ENCODE data around the gene IL6ST. TPM values are rescaled to one million over a fixed set of nuclear protein-coding genes. Genes with fewer than 3 reads are reported as not detected.
"Not testable (repeated sequence)": the region's sequence is repeated elsewhere in the genome, so short reads cannot be mapped to it uniquely, and the experiment has no call there.

The IL6ST gene
- total and polyA plus RNA-seq, 4 donors, result 51.3 to 438 (median 109) TPM

- no peak for DNase-seq (ENCODE audit: low spot score)
- Histone ChIP-seq H3K27ac (ENCODE audit: low read depth in 1 of 2, low read length in 2 of 2) (no peak overlapping the region), H3K4me1 (ENCODE audit: control insufficient read depth in 4 of 4, insufficient read depth in 4 of 4, low read length in 3 of 4) (peaks cover 0 to 7% (median 2%) of the 10 kb centered on the region in 4 donors), H3K36me3 (ENCODE audit: control insufficient read depth in 4 of 4, insufficient read depth in 3 of 4, low read depth in 1 of 4, low read length in 3 of 4) (no peaks in the 10 kb centered on the region), H3K4me3 (ENCODE audit: low read depth in 1 of 3, low read length in 3 of 3) (no peak overlapping the region), H3K27me3 (ENCODE audit: control insufficient read depth in 4 of 4, insufficient read depth in 4 of 4, low read length in 3 of 4) (no peaks in the 10 kb centered on the region), H3K9me3 (ENCODE audit: control insufficient read depth in 4 of 4, low read length in 3 of 4) (no peaks in the 10 kb centered on the region), H3K9ac (ENCODE audit: low read depth in 1 of 2, low read length in 2 of 2) (no peak overlapping the region)
- WGBS, result 100% methylated on average over 2 of the region's 2 CpGs
- TF ChIP-seq HNF4A (conservative IDR thresholded peaks at IDR 0.05), result no peak
- TF ChIP-seq NR2F2 (IDR thresholded peaks at IDR 0.05), result no peak
- TF ChIP-seq JUND (IDR thresholded peaks at IDR 0.05), result no peak
- TF ChIP-seq RXRA (IDR thresholded peaks at IDR 0.05), result no peak
- no peak for TF ChIP-seq TAF1 (conservative IDR thresholded peaks at IDR 0.05)
- TF ChIP-seq FOXA2 (IDR thresholded peaks at IDR 0.05), result no peak
- no peak for TF ChIP-seq GABPA (IDR thresholded peaks at IDR 0.05 in 1 of 2, conservative IDR thresholded peaks at IDR 0.05 in 1 of 2)
- TF ChIP-seq YY1 (IDR thresholded peaks at IDR 0.05), result no peak
- no peak for TF ChIP-seq HNF4G (IDR thresholded peaks at IDR 0.05)
- TF ChIP-seq SP1 (IDR thresholded peaks at IDR 0.05), result no peak
- TF ChIP-seq MAX (IDR thresholded peaks at IDR 0.05), result no peak
- TF ChIP-seq REST (IDR thresholded peaks at IDR 0.05), result no peak
- TF ChIP-seq ATF3 (IDR thresholded peaks at IDR 0.05), result no peak
Measured at GRCh38 chr5:56002303-56002702, 7.5 kb upstream of the IL6ST start.

- 93% methylated on average over 5 of the region's 5 CpGs for WGBS
- not testable (repeated sequence) for H3K27ac ChIP-seq (ENCODE audit: low read depth in 1 of 2, low read length in 2 of 2); H3K4me3 ChIP-seq (ENCODE audit: low read depth in 1 of 3, low read length in 3 of 3); H3K36me3 ChIP-seq (ENCODE audit: control insufficient read depth in 4 of 4, insufficient read depth in 3 of 4, low read depth in 1 of 4, low read length in 3 of 4); DNase-seq (ENCODE audit: low spot score); H3K9ac ChIP-seq (ENCODE audit: low read depth in 1 of 2, low read length in 2 of 2); H3K9me3 ChIP-seq (ENCODE audit: control insufficient read depth in 4 of 4, low read length in 3 of 4); H3K27me3 ChIP-seq (ENCODE audit: control insufficient read depth in 4 of 4, insufficient read depth in 4 of 4, low read length in 3 of 4)
- peaks cover 0 to 17% (median 3%) of the 10 kb centered on the region in 4 donors for H3K4me1 ChIP-seq (ENCODE audit: control insufficient read depth in 4 of 4, insufficient read depth in 4 of 4, low read length in 3 of 4)
Measured at GRCh38 chr5:56000221-56000620, 5.5 kb upstream of the IL6ST start.

- Histone ChIP-seq H3K4me3 (ENCODE audit: low read depth in 1 of 3, low read length in 3 of 3) (no peak overlapping the region), H3K4me1 (ENCODE audit: control insufficient read depth in 4 of 4, insufficient read depth in 4 of 4, low read length in 3 of 4) (peaks cover 0 to 17% (median 3%) of the 10 kb centered on the region in 4 donors), H3K27me3 (ENCODE audit: control insufficient read depth in 4 of 4, insufficient read depth in 4 of 4, low read length in 3 of 4) (no peaks in the 10 kb centered on the region), H3K36me3 (ENCODE audit: control insufficient read depth in 4 of 4, insufficient read depth in 3 of 4, low read depth in 1 of 4, low read length in 3 of 4) (no peaks in the 10 kb centered on the region), H3K27ac (ENCODE audit: low read depth in 1 of 2, low read length in 2 of 2) (no peak overlapping the region), H3K9ac (ENCODE audit: low read depth in 1 of 2, low read length in 2 of 2) (no peak overlapping the region), H3K9me3 (ENCODE audit: control insufficient read depth in 4 of 4, low read length in 3 of 4) (no peaks in the 10 kb centered on the region)
- WGBS, result 86% methylated on average over 6 of the region's 6 CpGs
- no peak for DNase-seq (ENCODE audit: low spot score)
- TF ChIP-seq RAD21 (IDR thresholded peaks at IDR 0.05) (no peak), ATF3 (IDR thresholded peaks at IDR 0.05) (no peak), JUND (IDR thresholded peaks at IDR 0.05) (no peak), SP1 (IDR thresholded peaks at IDR 0.05) (no peak), FOXA2 (IDR thresholded peaks at IDR 0.05) (no peak), REST (IDR thresholded peaks at IDR 0.05) (no peak), CTCF (IDR thresholded peaks at IDR 0.05; ENCODE audit: low read depth, low read length, missing input control) (no peak), RXRA (IDR thresholded peaks at IDR 0.05) (no peak), MAX (IDR thresholded peaks at IDR 0.05) (no peak), HNF4G (IDR thresholded peaks at IDR 0.05) (no peak), YY1 (IDR thresholded peaks at IDR 0.05) (no peak), NR2F2 (IDR thresholded peaks at IDR 0.05) (no peak), EGR1 (IDR thresholded peaks at IDR 0.05; ENCODE audit: low read depth in 2 of 2) (no peak), HNF4A (conservative IDR thresholded peaks at IDR 0.05) (no peak), TAF1 (conservative IDR thresholded peaks at IDR 0.05) (no peak)
Measured at GRCh38 chr5:55998966-55999365, 4.2 kb upstream of the IL6ST start.

Measured in liver (tissue), 9 donors.